Astrocyte of the cerebellum (primary cell): Measurements from ENCODE around the gene ZNF593OS.

Experiments used
- DNase-seq: peaks from one replicate; pipeline ENCODE4 v3.0.0-alpha.2; 2011; ENCODE audit warnings: low read depth
- H3K4me3 ChIP-seq: 2 replicates; pipeline ENCODE4 v1.5.1; 2011; ENCODE audit warnings: mild to moderate bottlenecking, low read depth, low read length, moderate library complexity
- CTCF ChIP-seq: IDR thresholded peaks from 2 replicates; pipeline ENCODE4 v1.5.1; 2012; ENCODE audit warnings: low read length, low read depth, moderate library complexity, mild to moderate bottlenecking; ENCODE audit errors: missing control alignments
- in situ Hi-C: cut with HindIII; loops from 2 replicates; pipeline ENCODE4 v1.10.0; 2017; ENCODE audit warnings: low sequenced_read_pairs

Gene ZNF593OS

DNA sequence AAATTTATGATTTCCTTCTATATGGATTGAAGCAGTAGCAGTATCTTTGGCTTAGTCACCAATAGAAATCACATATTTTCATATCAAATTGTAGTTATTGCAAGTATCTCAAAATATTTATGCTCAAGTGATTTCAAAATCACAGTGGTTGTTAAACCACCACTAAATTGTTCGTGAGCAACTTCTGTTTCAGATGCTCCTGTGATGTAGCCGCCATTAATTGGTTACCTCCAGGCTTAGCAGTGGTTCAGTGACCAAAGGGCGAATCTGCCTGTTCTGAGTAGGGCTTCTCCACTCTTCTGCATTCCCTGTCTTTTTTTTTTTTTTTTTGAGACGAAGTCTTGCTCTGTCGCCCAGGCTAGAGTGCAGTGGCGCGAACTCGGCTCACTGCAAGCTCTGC lies 3.7 kb upstream of the ZNF593OS start:
- no peak for DNase-seq
- TF ChIP-seq CTCF = no peak
- in situ Hi-C loops = no loop called here

GRCh38 chr1:26170472-26170821 lies 1.2 kb downstream of the ZNF593OS start:
- in situ Hi-C loops = no loop called here
- H3K4me3 ChIP-seq = peak overlapping the region; percentile 91
- no peak for DNase-seq
- no peak for TF ChIP-seq CTCF

More for the DNA sequence above, 3.7 kb upstream of the ZNF593OS start:
- no peak overlapping the region for H3K4me3 ChIP-seq

- in situ Hi-C loops = no loop called here
- peak within 1 kb of the TSS; percentile 91 for H3K4me3 ChIP-seq
- TF ChIP-seq CTCF = peak; percentile 84
- peak; percentile 57 for DNase-seq
These were observed 1.8 kb downstream of the ZNF593OS start, which contains the start of gene ZNF593 for GRCh38 chr1:26169669-26170471. ZNF593 (plus strand) TSS chr1:26169908; CDS start chr1:26169984, 76 bp downstream.

DNA sequence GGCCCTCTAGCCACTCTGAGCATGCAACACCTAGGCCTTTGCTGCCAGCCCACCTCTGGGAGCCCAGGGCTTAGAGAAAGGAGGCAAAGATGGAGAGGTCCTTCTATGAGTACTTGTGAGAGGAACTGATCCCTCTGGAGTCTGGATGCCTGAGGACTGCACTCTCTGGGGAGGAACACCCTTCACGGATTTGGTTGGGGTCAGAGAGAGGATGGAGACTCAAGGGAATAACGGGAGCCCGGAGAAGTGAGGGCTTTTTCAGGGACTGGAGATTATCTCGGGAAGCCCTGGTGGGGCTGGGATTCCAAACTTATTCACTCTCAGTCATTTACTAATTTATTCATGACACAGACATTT lies 2.5 kb downstream of the ZNF593OS start:
- H3K4me3 ChIP-seq = peak overlapping the region; percentile 91
- TF ChIP-seq CTCF = no peak
- in situ Hi-C loops = no loop called here
- no peak for DNase-seq

DNA sequence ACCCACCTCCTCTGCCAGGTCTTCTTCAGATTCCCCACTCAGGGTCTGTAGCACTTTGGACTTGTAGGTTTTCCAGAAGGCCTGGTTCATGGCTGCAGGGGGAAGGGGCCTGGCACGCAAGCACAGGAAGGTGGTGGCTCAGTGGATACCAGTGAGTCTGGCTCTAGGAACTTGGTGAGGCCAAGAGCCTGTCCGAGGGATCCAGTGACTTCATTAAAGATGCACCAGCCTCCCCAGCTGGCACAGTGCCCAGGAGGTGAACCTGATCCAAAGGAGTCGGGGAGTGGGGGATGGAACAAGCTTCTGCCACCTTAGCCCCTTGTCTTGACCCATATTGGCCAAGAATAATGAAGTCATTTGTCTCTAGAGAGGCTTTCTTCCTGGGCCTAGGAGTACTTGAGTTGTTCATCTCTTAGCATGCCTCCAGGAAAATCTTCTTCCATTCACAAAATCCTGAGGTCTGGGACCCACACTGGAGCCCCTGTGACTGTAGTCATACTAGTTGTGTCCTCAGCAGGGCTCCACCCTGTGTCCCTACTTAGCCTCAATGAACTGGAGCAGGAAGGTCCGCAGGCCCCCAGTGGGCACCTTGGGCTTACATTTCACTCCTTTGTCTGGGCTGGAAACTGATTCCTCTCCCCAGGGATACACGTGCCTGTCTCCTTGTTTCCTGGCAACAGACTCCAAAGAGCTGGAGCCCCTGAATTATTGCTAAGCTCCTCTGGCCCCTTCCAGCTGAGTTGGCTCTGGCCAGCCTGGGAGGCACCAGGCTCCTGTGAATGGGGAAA lies 3.0 kb downstream of the ZNF593OS start, which contains the start of gene C1orf232:
Gene C1orf232 (minus strand): TSS at position 554 of the 788 bp plus-strand sequence. CDS start 464 bp downstream, at position 90.
- no peak for DNase-seq
- in situ Hi-C loops = no loop called here
- no peak for TF ChIP-seq CTCF
- H3K4me3 ChIP-seq = peak within 1 kb of the TSS; percentile 91

- H3K4me3 ChIP-seq = no peak overlapping the region
- no peak for DNase-seq
- in situ Hi-C loops = no loop called here
- no peak for TF ChIP-seq CTCF
These were observed 4.8 kb downstream of the ZNF593OS start for GRCh38 chr1:26166719-26167281.
